ENCODE results near the gene PRDX6. TPM values are rescaled to one million over a fixed set of nuclear protein-coding genes. Genes with fewer than 3 reads are reported as not detected.

The PRDX6 gene
- total and polyA plus RNA-seq, 2 of the 4 experiments (the other 2 are of a cell fraction) = 373 to 426 TPM

- H3K18ac ChIP-seq (ENCODE audit: low read depth, low read length) = no peak overlapping the region
- no peaks in the 10 kb centered on the region for H3K9me3 ChIP-seq (ENCODE audit: control insufficient read depth, insufficient read depth, low read length)
- no peak overlapping the region for H3K14ac ChIP-seq (replicated peaks; ENCODE audit: low read depth, low read length)
- no peak overlapping the region for H3K4me2 ChIP-seq (ENCODE audit: low read depth, low read length)
- no peak overlapping the region for H2AFZ ChIP-seq (replicated peaks; ENCODE audit: low read length, poor library complexity)
- ATAC-seq (ENCODE audit: low read depth) (no peak), DNase-seq (no peak)
- no peaks in the 10 kb centered on the region for H3K9me1 ChIP-seq (ENCODE audit: insufficient read depth, low read length)
- no peak overlapping the region for H3K4ac ChIP-seq (ENCODE audit: low read depth, low read length)
- 0 out of 2 replicates have a peak, but pooled peaks cover 1% of the 10 kb centered on the region for H3K36me3 ChIP-seq (ENCODE audit: control insufficient read depth, insufficient read depth, low read length)
- WGBS, 2 experiments (ENCODE audit: extremely low coverage in 2 of 2, insufficient read length in 1 of 2) = no CpG with 5 or more reads among the region's 2 CpGs
- H2BK120ac ChIP-seq (ENCODE audit: low read depth, low read length) = no peak overlapping the region
- dilution Hi-C loops (cut with HindIII; ENCODE audit: low sequenced_read_pairs, unreplicated experiment) (no loop called here), in situ Hi-C loops (cut with MboI; ENCODE audit: low sequenced_read_pairs) (loop anchor here (10.0 kb wide), 1 partner anchor 386 kb away; the partner anchor contains the start of genes CENPL and DARS2), intact Hi-C loops (cut with micrococcal nuclease) (loop anchor here (10.0 kb wide), 2 partner anchors 496 to 776 kb away; no protein-coding TSS in a partner anchor)
- no peaks in the 10 kb centered on the region for H3K4me1 ChIP-seq (ENCODE audit: control insufficient read depth, insufficient read depth, low read length)
- CTCF ChIA-PET = interaction anchor here (0.9 kb wide), 2 partner anchors 9 to 387 kb away, joined by 3 read pairs; no protein-coding TSS in a partner anchor
- H2BK15ac ChIP-seq (ENCODE audit: low read depth, low read length) = no peak overlapping the region
- no peaks in the 10 kb centered on the region for H3K27me3 ChIP-seq (ENCODE audit: control insufficient read depth, insufficient read depth, low read length)
- H3K56ac ChIP-seq (ENCODE audit: extremely low read depth, insufficient read depth, low read length) = no peak overlapping the region
- H3K23ac ChIP-seq (ENCODE audit: low read depth, low read length) = no peak overlapping the region
- TF ChIP-seq NFE2L2 (IDR thresholded peaks at IDR 0.05; ENCODE audit: low read depth, low read length) = no peak
- no peak for TF ChIP-seq RFX5 (IDR thresholded peaks at IDR 0.05; ENCODE audit: low read depth, low read length)
- no peak overlapping the region for H3K27ac ChIP-seq (ENCODE audit: insufficient read depth, low read length)
- H4K8ac ChIP-seq (ENCODE audit: low read depth in 2 of 2, low read length in 2 of 2) = no peak overlapping the region
- H4K5ac ChIP-seq (ENCODE audit: low read depth, low read length) = no peak overlapping the region
- no peak overlapping the region for H3K9ac ChIP-seq (ENCODE audit: low read depth, low read length)
- no peak overlapping the region for H2BK5ac ChIP-seq (ENCODE audit: low read depth, low read length, poor library complexity, severe bottlenecking)
- H4K91ac ChIP-seq (ENCODE audit: insufficient read depth, low read depth, low read length) = no peak overlapping the region
- no peak overlapping the region for H3K4me3 ChIP-seq (ENCODE audit: insufficient read depth, low read depth, low read length)
- no peaks in the 10 kb centered on the region for H4K20me1 ChIP-seq (ENCODE audit: insufficient read depth, low read length)
- no peak overlapping the region for H2AK5ac ChIP-seq (ENCODE audit: low read depth, low read length)
- H3K79me1 ChIP-seq (ENCODE audit: low read depth in 1 of 2, low read length in 2 of 2) = peaks cover 2 to 4% of the 10 kb centered on the region in 2 experiments; a peak in 1 of 4 replicates
- POLR2A ChIA-PET (ENCODE audit: unreplicated experiment) = no interaction called here
- BruUV-seq (replicated peaks) = no TSS peak
- no peak overlapping the region for H2AK9ac ChIP-seq (replicated peaks; ENCODE audit: low read depth, low read length, poor library complexity)
- no peak overlapping the region for H2BK20ac ChIP-seq (ENCODE audit: low read depth, low read length)
These were observed 38.5 kb upstream of the PRDX6 start for GRCh38 chr1:173438675-173439074.

Measured in IMR-90 (cell line).